ENCODE results near the gene MEOX2.

The MEOX2 gene

GRCh38 chr7:15686295-15686956 is at the start of gene MEOX2:
TSS of gene MEOX2 (minus strand) at chr7:15686683. CDS start at chr7:15686402, 281 bp downstream.
- TF ChIP-seq GATA2 (IDR thresholded peaks at IDR 0.05; ENCODE audit: low read depth, low read length), result no peak
- TF ChIP-seq GATA3 (IDR thresholded peaks at IDR 0.05; ENCODE audit: low read depth, low read length), result no peak

- TF ChIP-seq GATA3 (IDR thresholded peaks at IDR 0.05; ENCODE audit: low read depth, low read length) (no peak), GATA2 (IDR thresholded peaks at IDR 0.05; ENCODE audit: low read depth, low read length) (no peak)
Measured at GRCh38 chr7:15729746-15730145, 43.3 kb upstream of the MEOX2 start.

- TF ChIP-seq GATA3 (IDR thresholded peaks at IDR 0.05; ENCODE audit: low read depth, low read length) (no peak), GATA2 (IDR thresholded peaks at IDR 0.05; ENCODE audit: low read depth, low read length) (no peak)
Measured at GRCh38 chr7:15725051-15725450, 38.6 kb upstream of the MEOX2 start.

- TF ChIP-seq GATA2 (IDR thresholded peaks at IDR 0.05; ENCODE audit: low read depth, low read length), result no peak
- no peak for TF ChIP-seq GATA3 (IDR thresholded peaks at IDR 0.05; ENCODE audit: low read depth, low read length)
Measured at GRCh38 chr7:15723841-15724240, 37.4 kb upstream of the MEOX2 start.

- no peak for TF ChIP-seq GATA2 (IDR thresholded peaks at IDR 0.05; ENCODE audit: low read depth, low read length)
- no peak for TF ChIP-seq GATA3 (IDR thresholded peaks at IDR 0.05; ENCODE audit: low read depth, low read length)
Measured at GRCh38 chr7:15720849-15721471, 34.5 kb upstream of the MEOX2 start.

- TF ChIP-seq GATA3 (IDR thresholded peaks at IDR 0.05; ENCODE audit: low read depth, low read length), result no peak
- TF ChIP-seq GATA2 (IDR thresholded peaks at IDR 0.05; ENCODE audit: low read depth, low read length), result no peak
Measured at GRCh38 chr7:15719311-15719710, 32.8 kb upstream of the MEOX2 start.

- no peak for TF ChIP-seq GATA2 (IDR thresholded peaks at IDR 0.05; ENCODE audit: low read depth, low read length)
- TF ChIP-seq GATA3 (IDR thresholded peaks at IDR 0.05; ENCODE audit: low read depth, low read length), result no peak
Measured at GRCh38 chr7:15715435-15715834, 29.0 kb upstream of the MEOX2 start.

- TF ChIP-seq GATA2 (IDR thresholded peaks at IDR 0.05; ENCODE audit: low read depth, low read length) (no peak), GATA3 (IDR thresholded peaks at IDR 0.05; ENCODE audit: low read depth, low read length) (no peak)
Measured at GRCh38 chr7:15709978-15710377, 23.5 kb upstream of the MEOX2 start.

GRCh38 chr7:15707570-15707969 is 21.1 kb upstream of the MEOX2 start:
- TF ChIP-seq GATA2 (IDR thresholded peaks at IDR 0.05; ENCODE audit: low read depth, low read length) (no peak), GATA3 (IDR thresholded peaks at IDR 0.05; ENCODE audit: low read depth, low read length) (no peak)

- no peak for TF ChIP-seq GATA3 (IDR thresholded peaks at IDR 0.05; ENCODE audit: low read depth, low read length)
- no peak for TF ChIP-seq GATA2 (IDR thresholded peaks at IDR 0.05; ENCODE audit: low read depth, low read length)
Measured at GRCh38 chr7:15703732-15704131, 17.2 kb upstream of the MEOX2 start.

- no peak for TF ChIP-seq GATA3 (IDR thresholded peaks at IDR 0.05; ENCODE audit: low read depth, low read length)
- no peak for TF ChIP-seq GATA2 (IDR thresholded peaks at IDR 0.05; ENCODE audit: low read depth, low read length)
Measured at GRCh38 chr7:15692501-15693020, 6.1 kb upstream of the MEOX2 start.

- TF ChIP-seq GATA3 (IDR thresholded peaks at IDR 0.05; ENCODE audit: low read depth, low read length) (no peak), GATA2 (IDR thresholded peaks at IDR 0.05; ENCODE audit: low read depth, low read length) (no peak)
Measured at GRCh38 chr7:15688911-15689310, 2.4 kb upstream of the MEOX2 start.

- TF ChIP-seq GATA2 (IDR thresholded peaks at IDR 0.05; ENCODE audit: low read depth, low read length) (no peak), GATA3 (IDR thresholded peaks at IDR 0.05; ENCODE audit: low read depth, low read length) (no peak)
Measured at GRCh38 chr7:15688279-15688626, 1.8 kb upstream of the MEOX2 start.

- no peak for TF ChIP-seq GATA2 (IDR thresholded peaks at IDR 0.05; ENCODE audit: low read depth, low read length)
- TF ChIP-seq GATA3 (IDR thresholded peaks at IDR 0.05; ENCODE audit: low read depth, low read length), result no peak
Measured at GRCh38 chr7:15687546-15688278, 1.2 kb upstream of the MEOX2 start.

Measured in SH-SY5Y (cell line).